Psoas muscle (tissue), 8 donors: Measurements from ENCODE around the gene NUMBL. TPM values are rescaled to one million over a fixed set of nuclear protein-coding genes. Genes with fewer than 3 reads are reported as not detected.

Source experiments
- ATAC-seq, 4 donors: fragments of 200-7000 bp; cut with Tn5 transposase; one replicate each; pipeline ENCODE4 v1.9.1; 2020; ENCODE audit warnings: moderate library complexity in 3 of 4, mild to moderate bottlenecking in 2 of 4
- DNase-seq, 2 donors: peaks; one replicate each; pipeline ENCODE4 v3.0.0-alpha.2; 2020
- H3K27ac ChIP-seq: fragments of 200-600 bp; one replicate; pipeline ENCODE4 v1.8.0; 2022
- H3K27me3 ChIP-seq, 3 donors: fragments of 200-600 bp in 1 of 3; one replicate each; pipeline versions ENCODE4 v1.6.1 to v1.8.0; 2013 to 2022; ENCODE audit warnings: low read length in 2 of 3, mild to moderate bottlenecking in 2 of 3, moderate library complexity in 1 of 3; ENCODE audit not compliant: insufficient read depth in 3 of 3
- H3K36me3 ChIP-seq, 2 donors: fragments of 200-600 bp in 1 of 2; one replicate each; pipeline versions ENCODE4 v1.6.1 to v1.8.0; 2013 to 2022; ENCODE audit warnings: low read depth in 1 of 2, mild to moderate bottlenecking in 1 of 2, moderate library complexity in 1 of 2; ENCODE audit not compliant: insufficient read depth in 1 of 2
- H3K4me1 ChIP-seq: fragments of 200-600 bp; one replicate; pipeline ENCODE4 v1.8.0; 2022
- H3K4me3 ChIP-seq: fragments of 200-600 bp; one replicate; pipeline ENCODE4 v1.8.0; 2022; ENCODE audit warnings: mild to moderate bottlenecking
- H3K9me3 ChIP-seq: fragments of 200-600 bp; one replicate; pipeline ENCODE4 v1.8.0; 2022
- CTCF ChIP-seq: fragments of 200-600 bp; IDR thresholded peaks from one replicate; pipeline ENCODE4 v1.8.0; 2022; ENCODE audit warnings: antibody characterized with exemption
- WGBS, 3 donors: extraction: QIAGEN DNeasy Blood & Tissue Kit; methylation state at CpG; one replicate each; pipeline versions ENCODE4 v1.1.6 to v1.1.7; 2013; 5-methylcytosine and 5-hydroxymethylcytosine counted together
- intact Hi-C, 2 donors: fragments of 100-400 bp; cut with DNase I; formaldehyde crosslinking; loops; one replicate each; pipeline versions ENCODE4 v1.11.0 to v1.14.2; 2022
- polyA plus RNA-seq, 3 donors: library from polyadenylated mRNA; stranded (reverse); fragments of 200-250 nt; gene quantifications; one replicate each; pipeline ENCODE4 v1.2.3, GENCODE V29; 2013
- total RNA-seq, 4 donors: library from RNA; stranded (reverse); fragmentation: NEBNext Ultra II Directional in 2 of 4; extraction: Animal tissue kit (Norgen Biotek cat#: 25700) in 2 of 4; gene quantifications; one replicate each; pipeline versions ENCODE4 v1.2.1 to v1.2.4, GENCODE V29; 2021 to 2023
- donor health status: healthy with polysubstance abuse.
- donor health status: DM: no; HTN: no; CAD: no; lungs with moderate emphysema.
- donor health status: Bipolar disorder and iron deficiency.
- donor health status: healthy.
- donor health status: DM: yes; HTN: yes; CAD: no.
- donor health status: DM: no; HTN: no; CAD: no.
- donor health status: DM: no; HTN: no; CAD: no.
- donor health status: DM: yes; HTN: yes; CAD: no.

NUMBL gene
- total and polyA plus RNA-seq, 7 donors: 3.3 to 13.3 (median 12.0) TPM

- intact Hi-C loops: no loop called here
- Histone ChIP-seq H3K4me1 (peaks cover 1% of the 10 kb centered on the region), H3K27me3 (no peaks in the 10 kb centered on the region), H3K27ac (no peak overlapping the region), H3K4me3 (no peak overlapping the region), H3K9me3 (no peaks in the 10 kb centered on the region), H3K36me3 (no peaks in the 10 kb centered on the region)
- DNase-seq: no peak
- no peak for ATAC-seq
- WGBS, 3 donors: 47 to 58% (median 49%) methylated on average over 5 of the region's 5 CpGs
- TF ChIP-seq CTCF: no peak
Measured at GRCh38 chr19:40640744-40641143, 49.7 kb downstream of the NUMBL start.

GRCh38 chr19:40639638-40639982 lies 50.8 kb downstream of the NUMBL start:
- intact Hi-C loops: no loop called here
- Histone ChIP-seq H3K27me3 (no peaks in the 10 kb centered on the region), H3K27ac (no peak overlapping the region), H3K4me1 (no peaks in the 10 kb centered on the region), H3K4me3 (no peak overlapping the region), H3K36me3 (no peaks in the 10 kb centered on the region), H3K9me3 (no peaks in the 10 kb centered on the region)
- no peak for TF ChIP-seq CTCF
- DNase-seq (no peak), ATAC-seq (no peak)
- 76 to 82% (median 76%) methylated on average over 6 of the region's 6 CpGs for WGBS, 3 donors

GRCh38 chr19:40638327-40638726 lies 52.1 kb downstream of the NUMBL start:
- H3K4me1 ChIP-seq: no peaks in the 10 kb centered on the region
- 63 to 67% (median 64%) methylated on average over 1 of the region's 1 CpG for WGBS, 3 donors
- no peak overlapping the region for H3K4me3 ChIP-seq
- no peak for TF ChIP-seq CTCF
- no peaks in the 10 kb centered on the region for H3K9me3 ChIP-seq
- intact Hi-C loops: no loop called here
- no peaks in the 10 kb centered on the region for H3K36me3 ChIP-seq
- H3K27ac ChIP-seq: no peak overlapping the region
- ATAC-seq (no peak), DNase-seq (no peak)
- H3K27me3 ChIP-seq: no peaks in the 10 kb centered on the region

GRCh38 chr19:40633207-40633606 lies 57.2 kb downstream of the NUMBL start:
- DNase-seq (no peak), ATAC-seq (no peak)
- whole genome bisulfite sequencing, 3 donors: 76 to 81% (median 79%) methylated on average over 5 of the region's 5 CpGs
- TF ChIP-seq CTCF: no peak
- intact Hi-C loops: loop anchor here in 1 of 2 donors (1.0 to 5.0 kb wide), 2 partner anchors 331 to 493 kb away; no protein-coding TSS in a partner anchor
- no peak overlapping the region for H3K4me3 ChIP-seq
- H3K4me1 ChIP-seq: no peaks in the 10 kb centered on the region
- H3K27ac ChIP-seq: no peak overlapping the region
- H3K36me3 ChIP-seq: peaks cover 0 to 4% of the 10 kb centered on the region in 2 donors
- no peaks in the 10 kb centered on the region for H3K27me3 ChIP-seq
- no peaks in the 10 kb centered on the region for H3K9me3 ChIP-seq

GRCh38 chr19:40632311-40633036 lies 58.0 kb downstream of the NUMBL start:
- Histone ChIP-seq H3K4me1 (no peaks in the 10 kb centered on the region), H3K36me3 (peaks cover 0 to 4% of the 10 kb centered on the region in 2 donors), H3K4me3 (no peak overlapping the region), H3K9me3 (no peaks in the 10 kb centered on the region), H3K27ac (no peak overlapping the region), H3K27me3 (no peaks in the 10 kb centered on the region)
- intact Hi-C loops: loop anchor here in 1 of 2 donors (1.0 to 5.0 kb wide), 2 partner anchors 330 to 492 kb away; no protein-coding TSS in a partner anchor
- DNase-seq: no peak
- no peak for ATAC-seq
- no peak for TF ChIP-seq CTCF
- WGBS, 3 donors: 81 to 90% (median 87%) methylated on average over 3 of the region's 3 CpGs
